ENCODE results near the gene MEF2A.

The MEF2A gene

DNA sequence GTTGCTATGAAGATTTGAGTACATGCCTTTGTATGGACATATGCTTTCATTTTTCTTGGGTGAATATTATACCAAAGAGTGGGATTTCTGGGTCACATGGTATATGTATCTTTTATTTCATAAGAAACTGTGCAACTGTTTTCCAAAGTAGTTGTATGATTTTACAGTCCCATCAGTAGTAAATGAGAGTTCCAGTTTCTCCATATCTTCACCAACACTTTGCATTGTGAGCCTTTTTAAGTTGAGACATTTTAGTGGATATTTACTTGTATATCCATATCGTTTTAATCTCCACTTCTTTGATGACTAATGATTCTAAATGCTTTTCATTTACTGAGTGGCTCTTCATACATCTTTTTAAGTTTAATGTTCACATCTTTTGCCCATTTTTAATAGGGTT lies 20.3 kb downstream of the MEF2A start:
- no peak overlapping the region for H3K4me3 ChIP-seq (ENCODE audit: low read depth, low read length)
- no peak for DNase-seq (ENCODE audit: low read depth)
- TF ChIP-seq, protein P1, sequence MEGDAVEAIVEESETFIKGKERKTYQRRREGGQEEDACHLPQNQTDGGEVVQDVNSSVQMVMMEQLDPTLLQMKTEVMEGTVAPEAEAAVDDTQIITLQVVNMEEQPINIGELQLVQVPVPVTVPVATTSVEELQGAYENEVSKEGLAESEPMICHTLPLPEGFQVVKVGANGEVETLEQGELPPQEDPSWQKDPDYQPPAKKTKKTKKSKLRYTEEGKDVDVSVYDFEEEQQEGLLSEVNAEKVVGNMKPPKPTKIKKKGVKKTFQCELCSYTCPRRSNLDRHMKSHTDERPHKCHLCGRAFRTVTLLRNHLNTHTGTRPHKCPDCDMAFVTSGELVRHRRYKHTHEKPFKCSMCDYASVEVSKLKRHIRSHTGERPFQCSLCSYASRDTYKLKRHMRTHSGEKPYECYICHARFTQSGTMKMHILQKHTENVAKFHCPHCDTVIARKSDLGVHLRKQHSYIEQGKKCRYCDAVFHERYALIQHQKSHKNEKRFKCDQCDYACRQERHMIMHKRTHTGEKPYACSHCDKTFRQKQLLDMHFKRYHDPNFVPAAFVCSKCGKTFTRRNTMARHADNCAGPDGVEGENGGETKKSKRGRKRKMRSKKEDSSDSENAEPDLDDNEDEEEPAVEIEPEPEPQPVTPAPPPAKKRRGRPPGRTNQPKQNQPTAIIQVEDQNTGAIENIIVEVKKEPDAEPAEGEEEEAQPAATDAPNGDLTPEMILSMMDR (IDR thresholded peaks at IDR 0.05; ENCODE audit: control insufficient read depth, extremely low read depth, insufficient read depth): no peak

DNA sequence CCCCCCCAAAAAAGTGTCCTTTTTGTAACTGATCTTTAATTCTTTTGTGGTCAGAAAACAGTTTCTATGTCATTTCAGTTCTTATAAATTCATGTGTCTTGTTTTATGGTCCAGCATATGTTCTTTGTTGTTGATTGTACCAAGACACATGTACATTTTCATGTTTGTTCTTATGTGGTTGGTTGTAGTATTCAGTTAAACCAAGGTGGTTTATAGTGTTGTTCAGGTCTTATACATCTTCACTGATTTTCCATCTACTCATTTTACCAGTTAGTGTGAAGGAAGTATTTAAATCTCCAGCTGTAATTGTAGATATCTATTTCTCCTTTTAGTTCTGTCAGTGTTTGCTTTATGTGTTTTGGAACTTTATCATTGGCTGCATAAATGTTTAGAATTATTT lies 24.0 kb downstream of the MEF2A start:
- peak; percentile 82 for DNase-seq (ENCODE audit: low read depth)
- TF ChIP-seq, protein P1 (IDR thresholded peaks at IDR 0.05; ENCODE audit: control insufficient read depth, extremely low read depth, insufficient read depth): no peak
- no peak overlapping the region for H3K4me3 ChIP-seq (ENCODE audit: low read depth, low read length)

DNA sequence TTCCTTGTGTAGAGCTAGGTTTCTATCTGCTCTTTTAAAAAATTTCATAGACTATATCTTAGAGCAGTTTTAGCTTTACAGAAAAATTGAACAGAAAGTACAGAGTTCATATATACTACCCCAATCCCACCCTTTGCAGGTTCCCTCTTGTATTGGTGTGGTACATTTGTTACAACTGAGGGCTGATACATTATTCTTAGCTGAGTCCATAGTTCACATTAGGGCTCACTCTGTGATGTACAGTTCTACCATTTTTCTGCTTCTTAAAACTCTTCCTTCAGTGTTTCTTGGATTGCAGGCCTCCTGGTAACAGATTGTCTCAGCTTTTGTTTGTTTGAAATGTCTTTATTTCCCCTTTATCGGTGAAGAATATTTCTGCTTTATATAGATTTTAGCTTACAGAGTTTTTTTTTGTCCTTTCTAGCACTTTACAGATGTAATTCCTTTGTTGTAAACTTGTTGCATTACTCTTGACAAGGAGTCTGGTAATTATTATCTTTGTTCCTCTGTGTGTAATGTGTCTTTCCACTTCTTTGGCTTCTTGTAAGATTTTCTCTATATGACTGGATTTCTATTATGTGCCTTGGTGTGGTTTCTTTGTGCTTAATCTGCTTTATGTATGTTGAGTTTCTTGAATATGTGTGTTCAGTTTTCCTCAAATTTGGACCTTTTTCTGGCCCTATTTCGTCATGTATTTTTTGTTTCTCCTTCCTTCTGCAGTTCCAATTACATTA lies 25.3 kb downstream of the MEF2A start:
- H3K4me3 ChIP-seq (ENCODE audit: low read depth, low read length): no peak overlapping the region
- DNase-seq (ENCODE audit: low read depth): no peak
- TF ChIP-seq, protein P1 (IDR thresholded peaks at IDR 0.05; ENCODE audit: control insufficient read depth, extremely low read depth, insufficient read depth): no peak

DNA sequence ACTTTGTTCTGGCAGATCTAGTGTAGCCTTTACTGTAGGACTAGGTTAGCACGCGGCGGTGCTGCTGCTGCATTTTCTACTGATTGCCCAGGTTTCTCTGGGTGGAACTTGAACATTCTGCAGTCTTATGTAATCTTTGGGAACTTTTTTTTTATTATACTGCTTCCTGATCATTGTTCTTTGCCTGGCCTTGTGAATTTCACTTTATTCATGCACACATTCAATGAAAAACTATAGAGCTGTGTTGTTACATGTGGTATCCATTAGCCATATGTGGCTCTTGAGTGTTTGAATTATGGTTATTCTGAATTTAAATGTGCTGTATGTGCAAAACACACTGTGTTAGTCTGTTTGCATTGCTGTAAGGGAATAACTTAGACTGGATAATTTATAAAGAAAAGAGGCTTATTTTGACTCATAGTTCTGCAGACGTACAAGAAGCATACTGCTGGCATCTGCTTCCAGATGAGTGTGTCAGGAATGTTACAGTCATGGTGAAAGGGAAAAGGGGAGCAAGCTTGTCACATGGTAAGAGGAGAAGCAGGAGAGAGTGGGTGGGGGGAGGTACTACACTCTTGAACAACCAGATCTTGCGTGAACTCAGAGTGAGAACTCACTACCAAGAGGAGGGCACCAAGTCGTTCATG lies 26.5 kb downstream of the MEF2A start:
- TF ChIP-seq, protein P1 (IDR thresholded peaks at IDR 0.05; ENCODE audit: control insufficient read depth, extremely low read depth, insufficient read depth): no peak
- DNase-seq (ENCODE audit: low read depth): no peak
- no peak overlapping the region for H3K4me3 ChIP-seq (ENCODE audit: low read depth, low read length)

DNA sequence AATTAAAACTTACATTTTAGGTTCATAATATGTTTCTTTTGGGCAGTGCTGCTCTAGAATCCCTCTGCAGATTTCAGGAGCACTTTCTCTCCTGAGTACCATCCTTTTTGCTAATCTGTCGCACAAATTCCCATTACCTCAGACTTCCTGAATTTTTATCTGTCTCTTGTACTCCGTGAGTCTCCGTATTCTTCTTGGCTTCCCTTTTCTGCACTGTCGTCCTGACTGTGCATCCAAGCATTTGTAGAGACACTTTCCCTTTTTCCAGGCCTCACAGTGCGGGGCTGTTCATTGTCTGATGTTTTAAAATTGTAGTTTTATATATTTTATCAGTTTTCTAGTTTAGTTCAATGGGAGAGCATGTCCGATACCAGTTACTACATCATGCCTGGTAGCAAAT lies 27.3 kb downstream of the MEF2A start:
- no peak overlapping the region for H3K4me3 ChIP-seq (ENCODE audit: low read depth, low read length)
- no peak for DNase-seq (ENCODE audit: low read depth)
- TF ChIP-seq, protein P1 (IDR thresholded peaks at IDR 0.05; ENCODE audit: control insufficient read depth, extremely low read depth, insufficient read depth): no peak

DNA sequence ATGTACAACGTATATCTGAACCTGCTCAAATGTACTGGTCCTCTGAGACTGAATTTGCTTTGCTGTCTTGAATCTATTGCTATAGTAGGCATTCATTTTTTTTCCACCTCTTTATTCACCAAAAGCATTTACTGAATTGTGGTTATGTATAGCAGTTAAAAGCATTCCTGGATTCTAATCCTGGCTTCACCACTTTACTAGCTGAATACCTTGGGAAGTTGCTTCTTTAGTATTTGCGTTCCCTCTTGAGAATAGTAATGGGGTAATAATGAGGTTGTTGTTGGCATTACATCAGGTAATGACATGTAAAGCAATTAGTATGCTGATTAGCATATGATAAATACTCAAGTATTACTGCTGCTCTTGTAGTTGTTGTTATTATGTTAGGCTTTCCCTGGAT lies 29.1 kb downstream of the MEF2A start:
- TF ChIP-seq, protein P1 (IDR thresholded peaks at IDR 0.05; ENCODE audit: control insufficient read depth, extremely low read depth, insufficient read depth): no peak
- no peak overlapping the region for H3K4me3 ChIP-seq (ENCODE audit: low read depth, low read length)

More for the DNA sequence above, 29.1 kb downstream of the MEF2A start:
- no peak for DNase-seq (ENCODE audit: low read depth)

Measured in LNCaP clone FGC (cell line).